Activated CD8-positive, alpha-beta T cell treated with anti-CD3 and anti-CD28 coated beads for 36 hours (primary cell): Measurements from ENCODE around the gene SERGEF. TPM values are rescaled to one million over a fixed set of nuclear protein-coding genes. Genes with fewer than 3 reads are reported as not detected.
"Not testable (repeated sequence)": the region's sequence is repeated elsewhere in the genome, so short reads cannot be mapped to it uniquely, and the experiment has no call there.

Experiments used
- ATAC-seq: fragments of 200-7000 bp; cut with Tn5 transposase; one replicate; pipeline ENCODE4 v1.10.0; 2021; ENCODE audit warnings: mild to moderate bottlenecking, moderate library complexity
- CTCF ChIA-PET: fragments of 350-600 bp; sonication (Branson Sonifier 250); formaldehyde crosslinking; loops from one replicate; lab custom pipeline; 2021; ENCODE audit warnings: antibody characterized with exemption; lab: Charles Lee
- POLR2A ChIA-PET: fragments of 350-600 bp; sonication (Branson Sonifier 250); formaldehyde crosslinking; loops from one replicate; lab custom pipeline; 2021; ENCODE audit warnings: antibody characterized with exemption; lab: Charles Lee
- DNase-seq: peaks from one replicate; pipeline ENCODE4 v3.0.0-alpha.2; 2020
- H3K27ac Mint-ChIP-seq: one replicate; pipeline ENCODE4 v1.8.0; 2021; ENCODE audit warnings: mild to moderate bottlenecking, mixed read lengths
- H3K27me3 Mint-ChIP-seq: one replicate; pipeline ENCODE4 v1.8.0; 2021; ENCODE audit warnings: mixed read lengths
- H3K36me3 Mint-ChIP-seq: one replicate; pipeline ENCODE4 v1.8.0; 2021; ENCODE audit warnings: low read depth, mixed read lengths
- H3K4me1 Mint-ChIP-seq: one replicate; pipeline ENCODE4 v1.8.0; 2021; ENCODE audit warnings: low read depth, mixed read lengths
- H3K4me3 Mint-ChIP-seq: one replicate; pipeline ENCODE4 v1.8.0; 2021; ENCODE audit warnings: mild to moderate bottlenecking, moderate library complexity, mixed read lengths
- H3K9me3 Mint-ChIP-seq: one replicate; pipeline ENCODE4 v1.8.0; 2021; ENCODE audit warnings: mixed read lengths
- CTCF ChIP-seq: fragments of 200-600 bp; IDR thresholded peaks from one replicate; pipeline ENCODE4 v1.8.0; 2022; ENCODE audit warnings: antibody characterized with exemption, mild to moderate bottlenecking
- intact Hi-C: fragments of 100-400 bp; cut with micrococcal nuclease; formaldehyde crosslinking; loops from one replicate; pipeline ENCODE4 v1.10.0; 2022
- total RNA-seq, 2 experiments: library from RNA; stranded (reverse); gene quantifications; one replicate each; pipeline ENCODE4 v1.2.3, GENCODE V29; 2021

Gene SERGEF
- total RNA-seq, 2 experiments from 2014 or later, result 56.2 to 64.4 TPM

- no peaks in the 10 kb centered on the region for H3K9me3 Mint-ChIP-seq
- DNase-seq, result no peak
- no peaks in the 10 kb centered on the region for H3K4me1 Mint-ChIP-seq
- ATAC-seq, result no peak
- H3K36me3 Mint-ChIP-seq, result peaks cover 4% of the 10 kb centered on the region
- ChIA-PET POLR2A (no interaction called here), CTCF (interaction anchor here (1.5 kb wide), 1 partner anchor 170 kb away, joined by 5 read pairs; no protein-coding TSS in a partner anchor)
- H3K27ac Mint-ChIP-seq, result no peak overlapping the region
- no peak overlapping the region for H3K4me3 Mint-ChIP-seq
- intact Hi-C loops, result no loop called here
- TF ChIP-seq CTCF, result no peak
- no peaks in the 10 kb centered on the region for H3K27me3 Mint-ChIP-seq
These were observed 111.4 kb downstream of the SERGEF start for GRCh38 chr11:17901481-17901880.

GRCh38 chr11:17898782-17899181 lies 114.1 kb downstream of the SERGEF start:
- CTCF ChIA-PET, result interaction anchor here (1.2 kb wide), 1 partner anchor 167 kb away, joined by 7 read pairs; no protein-coding TSS in a partner anchor
- no peak for DNase-seq

GRCh38 chr11:17898071-17898470 lies 114.8 kb downstream of the SERGEF start:
- ChIA-PET CTCF (interaction anchor here (1.2 kb wide), 2 partner anchors 167 to 217 kb away, joined by 4 to 7 read pairs; no protein-coding TSS in a partner anchor), POLR2A (no interaction called here)
- no peak for TF ChIP-seq CTCF
- H3K4me1 Mint-ChIP-seq, result no peaks in the 10 kb centered on the region
- H3K27ac Mint-ChIP-seq, result no peak overlapping the region
- H3K27me3 Mint-ChIP-seq, result no peaks in the 10 kb centered on the region
- ATAC-seq (no peak), DNase-seq (no peak)
- no peaks in the 10 kb centered on the region for H3K9me3 Mint-ChIP-seq
- peaks cover 4% of the 10 kb centered on the region for H3K36me3 Mint-ChIP-seq
- no peak overlapping the region for H3K4me3 Mint-ChIP-seq
- intact Hi-C loops, result no loop called here

More at GRCh38 chr11:17898782-17899181, 114.1 kb downstream of the SERGEF start:
- no peak for TF ChIP-seq CTCF
- H3K36me3 Mint-ChIP-seq, result peaks cover 4% of the 10 kb centered on the region
- no peak overlapping the region for H3K27ac Mint-ChIP-seq
- no peak for ATAC-seq
- POLR2A ChIA-PET, result no interaction called here
- intact Hi-C loops, result no loop called here
- no peaks in the 10 kb centered on the region for H3K27me3 Mint-ChIP-seq
- no peaks in the 10 kb centered on the region for H3K9me3 Mint-ChIP-seq
- no peak overlapping the region for H3K4me3 Mint-ChIP-seq
- no peaks in the 10 kb centered on the region for H3K4me1 Mint-ChIP-seq

- ChIA-PET CTCF (interaction anchor here (1.2 kb wide), 1 partner anchor 218 kb away, joined by 4 read pairs; no protein-coding TSS in a partner anchor), POLR2A (no interaction called here)
- intact Hi-C loops, result no loop called here
- no peak for DNase-seq
- Mint-ChIP-seq H3K9me3 (no peaks in the 10 kb centered on the region), H3K4me3 (no peak overlapping the region), H3K27me3 (no peaks in the 10 kb centered on the region), H3K4me1 (no peaks in the 10 kb centered on the region), H3K36me3 (peaks cover 8% of the 10 kb centered on the region), H3K27ac (no peak overlapping the region)
- no peak for TF ChIP-seq CTCF
- no peak for ATAC-seq
These were observed 115.4 kb downstream of the SERGEF start for GRCh38 chr11:17897495-17897894.

GRCh38 chr11:17896496-17897151 lies 116.2 kb downstream of the SERGEF start:
- H3K9me3 Mint-ChIP-seq, H3K27ac Mint-ChIP-seq, intact Hi-C loops, H3K4me3 Mint-ChIP-seq, H3K27me3 Mint-ChIP-seq, DNase-seq, ATAC-seq, H3K4me1 Mint-ChIP-seq: not testable (repeated sequence)
- peaks cover 11% of the 10 kb centered on the region for H3K36me3 Mint-ChIP-seq
- CTCF ChIA-PET, result interaction anchor here (1.0 to 1.2 kb wide), 2 partner anchors 82 to 219 kb away, joined by 4 read pairs; no protein-coding TSS in a partner anchor
- POLR2A ChIA-PET, result interaction anchor here (0.7 kb wide), 1 partner anchor 955 kb away, joined by 3 read pairs; no protein-coding TSS in a partner anchor
